ENCODE data around the gene GDF2.

Gene GDF2

GRCh38 chr10:47294501-47294900 lies 27.8 kb upstream of the GDF2 start:
- Histone ChIP-seq H2AK5ac (ENCODE audit: low read length) (no peak overlapping the region), H3K4me2 (ENCODE audit: low read length) (no peak overlapping the region), H3K79me1 (ENCODE audit: low read length) (no peaks in the 10 kb centered on the region), H3K4me3 (ENCODE audit: low read length) (no peak overlapping the region), H2BK120ac (ENCODE audit: low read depth, low read length) (no peak overlapping the region), H3K9ac (ENCODE audit: low read length) (no peak overlapping the region), H4K8ac (ENCODE audit: low read depth, low read length) (no peak overlapping the region), H3K4me1 (ENCODE audit: control insufficient read depth, low read depth, low read length) (no peaks in the 10 kb centered on the region), H3K4ac (ENCODE audit: low read depth, low read length) (no peak overlapping the region), H3K27ac (ENCODE audit: low read depth, low read length) (no peak overlapping the region), H3K27me3 (ENCODE audit: insufficient read depth, low read length, poor library complexity) (peaks cover 2% of the 10 kb centered on the region), H3K36me3 (ENCODE audit: control insufficient read depth, insufficient read depth, low read length) (no peaks in the 10 kb centered on the region), H3K56ac (ENCODE audit: low read length) (no peak overlapping the region), H3K23ac (ENCODE audit: low read length) (no peak overlapping the region), H3K18ac (ENCODE audit: low read length) (no peak overlapping the region), H3K79me2 (ENCODE audit: control insufficient read depth, insufficient read depth, low read length) (no peaks in the 10 kb centered on the region), H2BK15ac (replicated peaks; ENCODE audit: low read depth) (no peak overlapping the region), H4K5ac (ENCODE audit: low read length) (no peak overlapping the region), H2BK5ac (ENCODE audit: low read length) (no peak overlapping the region)
- no CpG with 5 or more reads among the region's 5 CpGs for WGBS (ENCODE audit: extremely low coverage, insufficient coverage, low lambda C conversion rate)
- DNase-seq, result no peak

- no peak for DNase-seq
- Histone ChIP-seq H3K79me1 (ENCODE audit: low read length) (no peaks in the 10 kb centered on the region), H3K9ac (ENCODE audit: low read length) (no peak overlapping the region), H3K4me3 (ENCODE audit: low read length) (no peak overlapping the region), H2BK5ac (ENCODE audit: low read length) (no peak overlapping the region), H3K56ac (ENCODE audit: low read length) (no peak overlapping the region), H3K23ac (ENCODE audit: low read length) (no peak overlapping the region), H3K27ac (ENCODE audit: low read depth, low read length) (no peak overlapping the region), H4K8ac (ENCODE audit: low read depth, low read length) (no peak overlapping the region), H3K18ac (ENCODE audit: low read length) (no peak overlapping the region), H4K5ac (ENCODE audit: low read length) (no peak overlapping the region), H3K4me1 (ENCODE audit: control insufficient read depth, low read depth, low read length) (no peaks in the 10 kb centered on the region), H2BK120ac (ENCODE audit: low read depth, low read length) (no peak overlapping the region), H3K79me2 (ENCODE audit: control insufficient read depth, insufficient read depth, low read length) (no peaks in the 10 kb centered on the region), H2AK5ac (ENCODE audit: low read length) (no peak overlapping the region), H2BK15ac (replicated peaks; ENCODE audit: low read depth) (no peak overlapping the region), H3K4me2 (ENCODE audit: low read length) (no peak overlapping the region), H3K27me3 (ENCODE audit: insufficient read depth, low read length, poor library complexity) (peaks cover 7% of the 10 kb centered on the region), H3K36me3 (ENCODE audit: control insufficient read depth, insufficient read depth, low read length) (no peaks in the 10 kb centered on the region), H3K4ac (ENCODE audit: low read depth, low read length) (no peak overlapping the region)
- WGBS (ENCODE audit: extremely low coverage, insufficient coverage, low lambda C conversion rate), result no CpG with 5 or more reads among the region's 5 CpGs
Observed at GRCh38 chr10:47295411-47295810, 26.8 kb upstream of the GDF2 start.

- Histone ChIP-seq H4K5ac (ENCODE audit: low read length) (no peak overlapping the region), H2AK5ac (ENCODE audit: low read length) (no peak overlapping the region), H3K79me2 (ENCODE audit: control insufficient read depth, insufficient read depth, low read length) (no peaks in the 10 kb centered on the region), H3K79me1 (ENCODE audit: low read length) (no peaks in the 10 kb centered on the region), H3K56ac (ENCODE audit: low read length) (no peak overlapping the region), H3K9ac (ENCODE audit: low read length) (no peak overlapping the region), H3K4me1 (ENCODE audit: control insufficient read depth, low read depth, low read length) (no peaks in the 10 kb centered on the region), H3K4me3 (ENCODE audit: low read length) (no peak overlapping the region), H3K27me3 (ENCODE audit: insufficient read depth, low read length, poor library complexity) (peaks cover 10% of the 10 kb centered on the region), H3K18ac (ENCODE audit: low read length) (no peak overlapping the region), H2BK120ac (ENCODE audit: low read depth, low read length) (no peak overlapping the region), H2BK5ac (ENCODE audit: low read length) (no peak overlapping the region), H3K23ac (ENCODE audit: low read length) (no peak overlapping the region), H3K4ac (ENCODE audit: low read depth, low read length) (no peak overlapping the region), H3K4me2 (ENCODE audit: low read length) (no peak overlapping the region), H3K36me3 (ENCODE audit: control insufficient read depth, insufficient read depth, low read length) (no peaks in the 10 kb centered on the region), H3K27ac (ENCODE audit: low read depth, low read length) (no peak overlapping the region), H4K8ac (ENCODE audit: low read depth, low read length) (no peak overlapping the region), H2BK15ac (replicated peaks; ENCODE audit: low read depth) (no peak overlapping the region)
- DNase-seq, result no peak
- WGBS (ENCODE audit: extremely low coverage, insufficient coverage, low lambda C conversion rate), result no CpG with 5 or more reads among the region's 12 CpGs
Observed at GRCh38 chr10:47296156-47296894, 25.9 kb upstream of the GDF2 start.

GRCh38 chr10:47296941-47297340 lies 25.3 kb upstream of the GDF2 start:
- H3K36me3 ChIP-seq (ENCODE audit: control insufficient read depth, insufficient read depth, low read length), result no peaks in the 10 kb centered on the region
- no peak overlapping the region for H3K27ac ChIP-seq (ENCODE audit: low read depth, low read length)
- H2AK5ac ChIP-seq (ENCODE audit: low read length), result no peak overlapping the region
- H4K8ac ChIP-seq (ENCODE audit: low read depth, low read length), result no peak overlapping the region
- no peak overlapping the region for H3K4me3 ChIP-seq (ENCODE audit: low read length)
- no peak overlapping the region for H3K9ac ChIP-seq (ENCODE audit: low read length)
- no peak overlapping the region for H3K4ac ChIP-seq (ENCODE audit: low read depth, low read length)
- no peak for DNase-seq
- H3K56ac ChIP-seq (ENCODE audit: low read length), result no peak overlapping the region
- H3K23ac ChIP-seq (ENCODE audit: low read length), result no peak overlapping the region
- H4K5ac ChIP-seq (ENCODE audit: low read length), result no peak overlapping the region
- no peak overlapping the region for H2BK5ac ChIP-seq (ENCODE audit: low read length)
- H3K4me1 ChIP-seq (ENCODE audit: control insufficient read depth, low read depth, low read length), result no peaks in the 10 kb centered on the region
- H3K4me2 ChIP-seq (ENCODE audit: low read length), result no peak overlapping the region
- no peak overlapping the region for H2BK15ac ChIP-seq (replicated peaks; ENCODE audit: low read depth)
- H3K79me2 ChIP-seq (ENCODE audit: control insufficient read depth, insufficient read depth, low read length), result no peaks in the 10 kb centered on the region
- no peaks in the 10 kb centered on the region for H3K79me1 ChIP-seq (ENCODE audit: low read length)
- H3K27me3 ChIP-seq (ENCODE audit: insufficient read depth, low read length, poor library complexity), result peaks cover 11% of the 10 kb centered on the region
- no CpG with 5 or more reads among the region's 1 CpG for WGBS (ENCODE audit: extremely low coverage, insufficient coverage, low lambda C conversion rate)
- no peak overlapping the region for H2BK120ac ChIP-seq (ENCODE audit: low read depth, low read length)
- H3K18ac ChIP-seq (ENCODE audit: low read length), result no peak overlapping the region

DNA sequence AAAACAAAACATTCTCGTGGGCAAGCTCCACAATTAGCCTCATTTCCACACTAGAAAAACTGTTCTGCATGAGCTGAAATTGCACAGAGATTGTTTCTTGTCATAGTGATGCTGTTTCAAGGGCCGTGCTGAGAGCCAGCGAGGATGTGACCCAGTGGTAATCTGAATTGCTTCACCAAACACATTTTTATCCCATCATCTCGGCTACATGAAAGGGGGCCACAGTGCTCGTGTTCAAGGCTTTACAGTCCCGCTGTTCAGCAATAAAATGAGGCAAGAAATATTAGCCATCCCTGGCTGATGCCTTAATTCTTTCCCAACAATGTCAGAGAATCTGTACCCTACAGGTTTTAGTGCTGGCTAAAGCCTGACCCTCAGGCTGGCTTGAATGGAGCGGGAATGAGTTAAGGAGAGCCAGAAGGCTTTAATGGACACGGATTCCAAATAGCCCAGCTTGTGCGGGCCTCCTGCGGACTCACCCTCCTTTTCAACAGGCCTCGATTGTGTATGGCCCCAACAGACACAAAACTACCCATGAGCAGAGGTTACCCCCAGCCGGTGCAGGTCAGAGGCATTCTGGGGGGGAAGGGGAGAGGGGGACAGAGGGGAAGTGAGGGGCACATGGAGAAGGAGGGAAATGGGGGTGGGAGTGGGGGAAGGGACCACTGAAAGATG lies 24.3 kb upstream of the GDF2 start:
- Histone ChIP-seq H3K23ac (ENCODE audit: low read length) (no peak overlapping the region), H3K56ac (ENCODE audit: low read length) (no peak overlapping the region), H3K36me3 (ENCODE audit: control insufficient read depth, insufficient read depth, low read length) (no peaks in the 10 kb centered on the region), H3K27ac (ENCODE audit: low read depth, low read length) (no peak overlapping the region), H3K9ac (ENCODE audit: low read length) (no peak overlapping the region), H3K27me3 (ENCODE audit: insufficient read depth, low read length, poor library complexity) (peaks cover 12% of the 10 kb centered on the region), H4K5ac (ENCODE audit: low read length) (no peak overlapping the region), H2AK5ac (ENCODE audit: low read length) (no peak overlapping the region), H2BK120ac (ENCODE audit: low read depth, low read length) (no peak overlapping the region), H3K18ac (ENCODE audit: low read length) (no peak overlapping the region), H3K79me1 (ENCODE audit: low read length) (no peaks in the 10 kb centered on the region), H2BK5ac (ENCODE audit: low read length) (no peak overlapping the region), H3K4me1 (ENCODE audit: control insufficient read depth, low read depth, low read length) (no peaks in the 10 kb centered on the region), H3K4ac (ENCODE audit: low read depth, low read length) (no peak overlapping the region), H4K8ac (ENCODE audit: low read depth, low read length) (no peak overlapping the region), H3K4me3 (ENCODE audit: low read length) (no peak overlapping the region), H2BK15ac (replicated peaks; ENCODE audit: low read depth) (no peak overlapping the region), H3K4me2 (ENCODE audit: low read length) (no peak overlapping the region), H3K79me2 (ENCODE audit: control insufficient read depth, insufficient read depth, low read length) (no peaks in the 10 kb centered on the region)
- DNase-seq, result no peak
- no CpG with 5 or more reads among the region's 12 CpGs for WGBS (ENCODE audit: extremely low coverage, insufficient coverage, low lambda C conversion rate)
